Ureter (tissue), 1 donor: ENCODE data around the gene ADAMTS15. TPM values are rescaled to one million over a fixed set of nuclear protein-coding genes. Genes with fewer than 3 reads are reported as not detected.

Experiments used
- DNase-seq: peaks from one replicate; pipeline ENCODE4 v3.0.0-alpha.2; 2020; ENCODE audit warnings: low spot score
- total RNA-seq: library from RNA; stranded (reverse); gene quantifications from one replicate; pipeline ENCODE4 v1.2.4, GENCODE V29; 2023
- donor health status: DM: yes; HTN: yes; CAD: no.

ADAMTS15 gene
- total RNA-seq, 1 donor from 2014 or later = 5.9 TPM

- no peak for DNase-seq
These were observed 9.4 kb downstream of the ADAMTS15 start for GRCh38 chr11:130457623-130458409.

GRCh38 chr11:130458410-130458729 lies 9.9 kb downstream of the ADAMTS15 start:
- DNase-seq = no peak

- no peak for DNase-seq
These were observed 11.1 kb downstream of the ADAMTS15 start for GRCh38 chr11:130459521-130459920.

GRCh38 chr11:130462101-130462885 lies 13.8 kb downstream of the ADAMTS15 start:
- no peak for DNase-seq

DNA sequence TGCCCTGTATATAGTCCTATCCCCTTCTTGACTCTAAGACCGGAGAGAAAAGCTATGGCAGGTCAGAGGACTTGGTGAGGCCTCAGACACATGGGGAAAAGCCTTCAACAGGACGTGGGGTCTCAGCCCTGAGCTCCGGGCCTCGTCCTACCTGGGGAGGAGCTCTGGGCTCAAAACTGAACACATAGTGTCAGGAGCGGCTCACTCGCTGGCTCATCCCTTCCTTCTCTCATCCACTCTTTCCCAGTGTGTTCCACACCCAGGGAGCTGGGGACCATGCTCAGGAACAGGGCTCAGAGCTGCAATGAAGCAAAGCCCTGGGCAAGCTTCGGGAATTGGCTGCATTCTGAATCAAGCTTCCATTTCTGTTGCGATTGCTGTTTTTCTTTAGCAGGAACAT lies 14.5 kb downstream of the ADAMTS15 start:
- no peak for DNase-seq

DNA sequence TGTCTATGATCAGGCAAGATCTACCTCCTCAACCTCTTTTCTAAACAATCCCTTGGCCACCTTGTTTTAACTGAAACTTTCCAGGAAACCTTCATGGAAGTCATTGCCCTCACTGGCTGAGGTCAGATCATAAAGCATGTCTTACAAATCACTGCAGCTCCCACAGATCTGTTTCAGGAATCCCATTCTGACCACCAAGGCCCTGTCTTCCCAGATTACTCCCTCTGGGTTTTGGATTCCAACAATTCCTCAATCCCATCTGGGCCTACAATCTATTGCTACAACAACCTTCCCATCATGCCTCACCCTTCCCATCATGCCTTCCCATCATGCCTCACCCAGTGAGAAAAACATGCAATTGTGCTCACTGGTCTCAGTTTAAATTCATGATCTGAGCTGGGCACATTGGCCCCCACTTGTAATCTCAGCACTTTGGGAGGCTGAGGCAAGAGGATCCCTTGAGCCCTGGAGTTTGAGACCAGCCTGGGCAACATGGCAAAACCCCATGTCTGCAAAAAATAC lies 15.9 kb downstream of the ADAMTS15 start:
- DNase-seq = no peak

DNA sequence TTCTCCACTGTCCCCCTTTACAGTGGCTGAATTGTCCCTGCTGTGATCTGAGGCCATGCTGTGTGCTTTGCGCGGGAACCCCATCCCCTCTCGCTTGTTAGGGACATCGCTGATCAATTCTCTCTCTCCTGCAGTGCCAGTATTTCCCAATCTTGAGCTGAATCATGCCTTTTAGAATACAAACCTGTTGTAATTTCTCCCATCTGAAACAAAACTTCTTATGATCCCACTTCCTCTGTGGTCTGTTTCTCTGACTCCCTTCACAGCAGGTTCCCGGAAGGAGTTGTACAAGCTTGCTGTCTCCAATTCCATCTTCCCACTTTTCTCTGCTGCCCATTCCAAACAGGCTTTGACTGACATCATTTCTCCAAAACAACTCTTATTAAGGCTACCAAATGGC lies 16.8 kb downstream of the ADAMTS15 start:
- DNase-seq = no peak

DNA sequence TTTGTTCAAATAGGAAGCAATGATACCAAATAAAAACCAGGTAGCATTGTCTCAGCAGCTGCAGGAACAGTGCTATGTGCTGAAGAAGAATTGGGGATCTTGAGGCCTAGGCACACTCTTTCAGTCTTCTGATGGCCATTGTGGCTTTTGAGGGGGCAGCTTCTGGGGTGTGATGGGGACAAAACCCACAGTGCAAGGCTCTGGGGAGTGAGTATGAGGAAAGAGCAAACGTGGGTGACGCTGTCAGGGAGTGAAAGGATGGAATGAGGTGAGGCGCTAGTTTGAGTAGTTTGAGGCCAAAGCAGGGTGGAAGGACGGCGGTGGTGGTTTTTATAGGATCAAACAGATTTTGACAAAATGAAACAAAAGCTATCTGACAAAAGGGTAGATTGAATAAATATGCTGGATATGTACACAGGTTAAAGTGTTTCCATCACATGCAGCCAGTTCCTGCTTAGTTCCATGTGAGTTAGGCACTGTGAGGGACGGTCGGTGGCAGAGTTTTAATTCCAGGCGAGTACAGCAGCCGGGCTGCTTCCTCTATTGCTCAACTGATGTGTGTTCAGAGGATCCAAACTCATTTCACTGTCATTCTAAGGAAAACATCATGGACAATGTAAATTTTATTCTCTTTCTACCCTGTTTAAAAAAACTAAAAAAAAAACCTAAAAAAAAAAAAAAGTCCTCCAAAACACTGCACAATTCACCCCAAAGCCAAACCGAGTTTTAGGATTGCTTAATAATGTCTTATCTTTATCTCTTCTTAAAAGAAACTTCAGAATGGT lies 18.9 kb downstream of the ADAMTS15 start:
- no peak for DNase-seq

DNA sequence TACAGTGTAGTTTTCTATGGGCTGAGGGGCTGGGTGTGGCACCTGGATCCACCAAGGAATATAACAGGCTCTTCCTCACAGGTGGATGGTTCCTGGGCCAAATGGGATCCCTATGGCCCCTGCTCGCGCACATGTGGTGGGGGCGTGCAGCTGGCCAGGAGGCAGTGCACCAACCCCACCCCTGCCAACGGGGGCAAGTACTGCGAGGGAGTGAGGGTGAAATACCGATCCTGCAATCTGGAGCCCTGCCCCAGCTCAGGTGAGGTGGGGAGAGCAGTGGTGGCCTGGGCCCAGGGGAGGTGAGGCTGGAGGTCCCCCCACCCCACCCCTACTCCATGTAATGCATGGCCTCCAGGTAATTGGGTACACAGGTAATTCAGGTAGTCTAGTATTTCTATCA lies 20.7 kb downstream of the ADAMTS15 start:
- no peak for DNase-seq

GRCh38 chr11:130470832-130471706 lies 22.6 kb downstream of the ADAMTS15 start:
- peak; percentile 37 for DNase-seq

- peak; percentile 26 for DNase-seq
These were observed 23.4 kb downstream of the ADAMTS15 start for GRCh38 chr11:130471731-130472433.

DNA sequence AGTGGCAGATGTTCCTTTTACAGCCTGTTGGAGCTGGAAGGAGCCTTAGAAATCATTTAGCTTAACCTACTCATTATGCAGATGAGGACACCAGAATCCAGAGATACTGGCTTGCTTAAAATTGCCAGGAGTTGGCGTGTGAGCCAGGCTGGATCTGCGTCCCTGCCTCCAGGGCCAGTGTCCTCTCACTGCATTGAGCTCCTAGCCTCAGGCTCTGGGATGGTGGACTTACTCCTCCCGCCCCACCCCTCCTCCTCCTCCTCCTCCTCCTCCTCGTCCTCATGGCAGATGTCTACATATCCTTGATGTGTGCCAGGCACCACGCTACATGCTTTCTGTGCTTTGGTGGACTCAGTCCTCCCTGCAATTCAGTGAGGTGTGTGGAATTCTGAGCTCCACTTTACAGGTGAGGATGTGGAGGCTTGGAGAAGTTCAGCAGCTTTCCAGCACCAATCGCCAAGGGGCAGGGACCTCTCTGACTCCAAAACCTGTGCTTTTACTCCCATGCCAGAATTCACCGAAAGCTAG lies 24.1 kb downstream of the ADAMTS15 start:
- DNase-seq = peak; percentile 20

DNA sequence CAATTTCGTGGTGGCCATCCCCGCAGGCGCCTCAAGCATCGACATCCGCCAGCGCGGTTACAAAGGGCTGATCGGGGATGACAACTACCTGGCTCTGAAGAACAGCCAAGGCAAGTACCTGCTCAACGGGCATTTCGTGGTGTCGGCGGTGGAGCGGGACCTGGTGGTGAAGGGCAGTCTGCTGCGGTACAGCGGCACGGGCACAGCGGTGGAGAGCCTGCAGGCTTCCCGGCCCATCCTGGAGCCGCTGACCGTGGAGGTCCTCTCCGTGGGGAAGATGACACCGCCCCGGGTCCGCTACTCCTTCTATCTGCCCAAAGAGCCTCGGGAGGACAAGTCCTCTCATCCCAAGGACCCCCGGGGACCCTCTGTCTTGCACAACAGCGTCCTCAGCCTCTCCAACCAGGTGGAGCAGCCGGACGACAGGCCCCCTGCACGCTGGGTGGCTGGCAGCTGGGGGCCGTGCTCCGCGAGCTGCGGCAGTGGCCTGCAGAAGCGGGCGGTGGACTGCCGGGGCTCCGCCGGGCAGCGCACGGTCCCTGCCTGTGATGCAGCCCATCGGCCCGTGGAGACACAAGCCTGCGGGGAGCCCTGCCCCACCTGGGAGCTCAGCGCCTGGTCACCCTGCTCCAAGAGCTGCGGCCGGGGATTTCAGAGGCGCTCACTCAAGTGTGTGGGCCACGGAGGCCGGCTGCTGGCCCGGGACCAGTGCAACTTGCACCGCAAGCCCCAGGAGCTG lies 24.8 kb downstream of the ADAMTS15 start:
- peak; percentile 36 for DNase-seq

DNA sequence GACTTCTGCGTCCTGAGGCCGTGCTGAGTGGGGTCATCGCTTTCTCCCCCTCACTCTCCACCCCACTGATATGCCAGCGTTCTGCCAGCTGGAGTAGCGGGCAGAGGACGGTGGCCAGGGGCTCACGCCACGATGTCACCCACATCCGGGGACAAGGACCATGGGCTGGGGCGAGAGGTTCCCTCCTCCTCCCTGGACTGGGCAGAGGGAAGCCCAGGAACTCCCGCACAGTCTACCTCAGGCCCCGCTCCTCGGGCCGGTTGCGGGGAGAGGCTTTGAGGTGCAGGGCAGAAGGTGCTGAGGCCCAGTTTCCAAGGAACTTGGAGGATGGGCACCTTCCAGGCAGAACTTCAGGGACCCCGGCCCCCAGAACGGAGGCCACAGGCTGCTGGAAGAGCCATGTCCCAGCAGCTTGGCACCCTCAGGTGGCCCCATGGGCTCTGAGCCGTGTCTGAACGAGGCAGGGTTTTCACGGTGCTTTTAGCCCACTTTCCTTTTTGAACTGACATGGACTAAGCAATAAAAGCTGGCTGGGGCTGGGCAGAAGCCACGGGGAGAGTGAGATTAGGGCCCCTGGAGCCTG lies 25.4 kb downstream of the ADAMTS15 start:
- peak; percentile 34 for DNase-seq

DNA sequence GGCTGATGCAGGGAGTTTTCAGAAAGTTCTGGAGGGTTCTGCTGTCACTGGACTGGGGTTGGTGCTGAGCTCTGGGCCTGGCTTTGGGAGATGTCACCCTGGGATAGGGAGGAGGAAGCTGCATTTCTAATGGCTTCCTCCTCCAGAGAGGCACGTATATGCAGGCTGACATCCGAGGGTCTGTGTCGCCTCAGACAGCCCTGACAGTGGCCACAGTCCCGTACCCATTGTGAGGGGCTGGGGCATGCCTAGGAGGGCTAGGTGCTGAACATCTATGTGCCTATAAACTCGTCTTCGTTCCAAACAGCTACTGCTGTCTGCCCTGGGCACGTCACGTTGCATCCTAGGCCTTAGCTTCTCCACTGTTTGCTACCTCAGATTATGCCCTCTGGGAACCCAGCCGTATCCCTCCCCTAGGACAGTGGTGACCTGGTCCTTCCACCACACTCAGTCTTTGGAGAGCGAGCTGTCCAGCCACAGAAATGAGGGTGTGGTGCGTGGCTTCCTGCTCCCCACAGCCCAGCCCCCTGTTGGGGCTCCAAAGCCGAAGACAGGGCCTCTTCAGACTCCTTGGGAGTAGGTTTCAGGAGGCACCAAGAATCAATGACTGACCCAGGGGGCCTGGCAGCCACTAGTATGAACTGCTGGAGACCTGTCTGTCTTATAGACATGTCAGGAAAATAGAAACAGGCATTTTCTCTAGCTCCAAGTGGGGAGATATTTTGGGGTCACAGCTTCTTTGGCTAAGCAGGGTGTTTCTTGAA lies 26.4 kb downstream of the ADAMTS15 start:
- no peak for DNase-seq

GRCh38 chr11:130475426-130476053 lies 27.1 kb downstream of the ADAMTS15 start:
- DNase-seq = no peak

- DNase-seq = no peak
These were observed 27.9 kb downstream of the ADAMTS15 start for GRCh38 chr11:130476200-130476921.
